SU-DHL-6 (cell line): Measurements from ENCODE around the gene DBR1.

Experiments used
- H2AFZ ChIP-seq: fragments of 200-600 bp; sonication (generic); 2 replicates; pipeline ENCODE4 v1.6.1; 2014; ENCODE audit warnings: low read depth, mild to moderate bottlenecking, moderate library complexity, mixed read lengths, antibody characterized with exemption, low read length; ENCODE audit not compliant: severe bottlenecking
- H3F3A ChIP-seq: fragments of 200-600 bp; shearing (Covaris generic); 2 replicates; pipeline ENCODE4 v1.6.0; 2016; ENCODE audit warnings: antibody characterized with exemption, mild to moderate bottlenecking; ENCODE audit not compliant: insufficient read depth
- H3K27ac ChIP-seq: fragments of 200-600 bp; sonication (generic); 2 replicates; pipeline ENCODE4 v1.5.1; 2016; ENCODE audit warnings: low read depth, mild to moderate bottlenecking, low read length, moderate library complexity, mixed read lengths
- H3K27me3 ChIP-seq: fragments of 200-600 bp; sonication (generic), shearing (Covaris generic); 2 replicates; pipeline ENCODE4 v1.6.0; 2014; ENCODE audit warnings: mild to moderate bottlenecking, low read length
- H3K36me3 ChIP-seq: fragments of 200-600 bp; sonication (generic); 2 replicates; pipeline ENCODE4 v1.6.1; 2014; ENCODE audit warnings: mild to moderate bottlenecking, low read length, mixed read lengths
- H3K4me2 ChIP-seq: fragments of 300-600, 200-600 bp; shearing (Covaris generic), sonication (generic); 2 replicates; pipeline ENCODE4 v1.6.0; 2014; ENCODE audit warnings: low read length, low read depth, mild to moderate bottlenecking; ENCODE audit not compliant: poor library complexity, severe bottlenecking
- H3K4me3 ChIP-seq: fragments of 200-600 bp; sonication (generic); 2 replicates; pipeline ENCODE4 v1.5.1; 2014; ENCODE audit warnings: antibody characterized with exemption, low read length, mild to moderate bottlenecking, mixed read lengths; ENCODE audit not compliant: insufficient read depth, poor library complexity, severe bottlenecking
- H3K79me2 ChIP-seq: fragments of 200-600 bp; sonication (generic); 2 replicates; pipeline ENCODE4 v1.6.1; 2014; ENCODE audit warnings: mild to moderate bottlenecking, low read length, moderate library complexity; ENCODE audit not compliant: insufficient read depth
- H3K9ac ChIP-seq: fragments of 200-600 bp; sonication (generic); 2 replicates; pipeline ENCODE4 v1.7.0; 2014; ENCODE audit warnings: mild to moderate bottlenecking, low read length
- H3K9me2 ChIP-seq: fragments of 200-600 bp; sonication (generic); replicated peaks from 2 replicates; pipeline ENCODE4 v1.6.1; 2014; ENCODE audit warnings: low read length; ENCODE audit not compliant: insufficient read depth
- H3K9me3 ChIP-seq: fragments of 200-600 bp; sonication (generic); 2 replicates; pipeline ENCODE4 v1.6.1; 2014; ENCODE audit warnings: low read length, mixed read lengths; ENCODE audit not compliant: insufficient read depth
- H4K20me1 ChIP-seq: fragments of 200-600 bp; sonication (generic); 2 replicates; pipeline ENCODE4 v1.6.1; 2014; ENCODE audit warnings: low read depth, mild to moderate bottlenecking, antibody characterized with exemption, low read length, moderate library complexity, mixed read lengths
- EZH2phosphoT487 ChIP-seq: fragments of 200-600 bp; sonication (generic), shearing (Covaris generic); conservative IDR thresholded peaks from 2 replicates; pipeline ENCODE4 v1.6.1; 2018; ENCODE audit warnings: mild to moderate bottlenecking, antibody characterized with exemption, low read length, moderate library complexity, mixed read lengths
- TF ChIP-seq, protein P1 (sequence below): fragments of 200-600 bp; sonication (generic); IDR thresholded peaks from one replicate; pipeline ENCODE4 v1.5.1; 2017; ENCODE audit warnings: antibody characterized with exemption, mild to moderate bottlenecking, low read length, moderate library complexity; ENCODE audit not compliant: insufficient read depth, poor library complexity, severe bottlenecking

The DBR1 gene

DNA sequence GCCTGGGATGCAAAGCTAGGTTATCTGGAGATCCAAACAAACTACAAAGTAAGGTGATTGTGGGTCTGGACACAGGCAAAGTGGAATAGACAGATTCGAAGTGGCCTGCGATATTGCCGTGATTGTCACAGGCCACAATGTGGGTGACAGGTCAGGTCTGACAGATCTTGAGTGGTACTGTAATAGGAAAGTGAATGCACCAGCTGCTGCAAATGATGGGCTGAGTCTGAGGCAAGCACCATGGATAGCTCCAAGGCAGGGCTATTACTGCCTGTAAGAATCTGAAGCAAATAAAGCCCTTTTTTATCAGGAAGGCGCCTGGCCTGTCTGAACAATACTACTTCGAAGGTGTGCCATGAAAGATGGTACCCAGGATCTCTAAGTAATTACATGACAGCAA lies 22.3 kb upstream of the DBR1 start:
- no peaks in the 10 kb centered on the region for H3K27me3 ChIP-seq
- no peaks in the 10 kb centered on the region for H3F3A ChIP-seq
- TF ChIP-seq EZH2phosphoT487 = no peak
- TF ChIP-seq, protein P1, sequence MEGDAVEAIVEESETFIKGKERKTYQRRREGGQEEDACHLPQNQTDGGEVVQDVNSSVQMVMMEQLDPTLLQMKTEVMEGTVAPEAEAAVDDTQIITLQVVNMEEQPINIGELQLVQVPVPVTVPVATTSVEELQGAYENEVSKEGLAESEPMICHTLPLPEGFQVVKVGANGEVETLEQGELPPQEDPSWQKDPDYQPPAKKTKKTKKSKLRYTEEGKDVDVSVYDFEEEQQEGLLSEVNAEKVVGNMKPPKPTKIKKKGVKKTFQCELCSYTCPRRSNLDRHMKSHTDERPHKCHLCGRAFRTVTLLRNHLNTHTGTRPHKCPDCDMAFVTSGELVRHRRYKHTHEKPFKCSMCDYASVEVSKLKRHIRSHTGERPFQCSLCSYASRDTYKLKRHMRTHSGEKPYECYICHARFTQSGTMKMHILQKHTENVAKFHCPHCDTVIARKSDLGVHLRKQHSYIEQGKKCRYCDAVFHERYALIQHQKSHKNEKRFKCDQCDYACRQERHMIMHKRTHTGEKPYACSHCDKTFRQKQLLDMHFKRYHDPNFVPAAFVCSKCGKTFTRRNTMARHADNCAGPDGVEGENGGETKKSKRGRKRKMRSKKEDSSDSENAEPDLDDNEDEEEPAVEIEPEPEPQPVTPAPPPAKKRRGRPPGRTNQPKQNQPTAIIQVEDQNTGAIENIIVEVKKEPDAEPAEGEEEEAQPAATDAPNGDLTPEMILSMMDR = no peak
- no peaks in the 10 kb centered on the region for H3K9me3 ChIP-seq
- H3K79me2 ChIP-seq = peaks cover 96% of the 10 kb centered on the region
- no peak overlapping the region for H2AFZ ChIP-seq
- peaks cover 8% of the 10 kb centered on the region for H4K20me1 ChIP-seq
- H3K36me3 ChIP-seq = 0 out of 2 replicates have a peak, but pooled peaks cover 5% of the 10 kb centered on the region
- no peak overlapping the region for H3K4me2 ChIP-seq
- H3K9me2 ChIP-seq = no peaks in the 10 kb centered on the region
- no peak overlapping the region for H3K9ac ChIP-seq
- no peak overlapping the region for H3K4me3 ChIP-seq
- no peak overlapping the region for H3K27ac ChIP-seq

DNA sequence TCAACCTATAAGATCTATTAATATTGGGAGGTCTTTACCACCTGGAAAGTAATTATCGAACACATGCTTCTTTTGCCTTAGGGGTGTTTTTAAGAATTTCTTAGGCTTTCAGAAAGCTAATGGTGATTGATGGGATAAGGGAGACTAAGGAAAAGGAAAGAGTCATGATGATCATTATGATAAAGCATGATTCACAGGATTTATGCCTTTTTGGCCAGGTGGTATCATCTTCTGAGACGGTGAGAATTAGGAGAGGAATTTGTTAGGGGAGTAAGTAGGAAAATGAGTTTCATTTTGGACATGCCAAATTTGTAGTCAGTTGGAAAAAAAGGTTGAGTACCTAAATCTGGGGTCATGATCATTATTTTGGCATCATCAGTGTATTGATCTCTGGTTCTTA lies 21.3 kb upstream of the DBR1 start:
- Histone ChIP-seq H3K36me3 (0 out of 2 replicates have a peak, but pooled peaks cover 8% of the 10 kb centered on the region), H2AFZ (no peak overlapping the region), H4K20me1 (peaks cover 9% of the 10 kb centered on the region)

DNA sequence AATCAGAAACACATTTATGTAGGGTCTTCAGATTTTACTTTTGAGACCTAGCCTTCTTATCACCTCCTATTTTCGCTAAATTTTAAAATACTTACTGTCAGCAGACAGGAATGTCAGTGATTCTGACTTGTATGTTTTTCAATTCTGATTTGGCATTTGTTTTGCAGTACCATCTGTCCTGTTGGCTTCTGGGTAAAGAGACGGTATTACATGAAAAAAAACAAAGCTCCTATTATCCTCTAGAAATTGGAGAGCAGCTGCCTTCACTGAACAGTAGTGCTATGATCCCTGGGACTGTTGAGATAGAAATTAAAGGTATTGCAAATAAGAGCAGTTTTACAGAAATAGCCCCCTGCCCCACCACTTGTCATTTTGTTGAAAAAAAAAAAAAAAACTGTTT lies 20.8 kb upstream of the DBR1 start:
- H3F3A ChIP-seq = no peaks in the 10 kb centered on the region
- H4K20me1 ChIP-seq = peaks cover 12% of the 10 kb centered on the region
- 0 out of 2 replicates have a peak, but pooled peaks cover 8% of the 10 kb centered on the region for H3K36me3 ChIP-seq
- H3K27ac ChIP-seq = no peak overlapping the region
- H3K27me3 ChIP-seq = no peaks in the 10 kb centered on the region
- no peak for TF ChIP-seq EZH2phosphoT487
- TF ChIP-seq, protein P1 = no peak
- no peaks in the 10 kb centered on the region for H3K9me2 ChIP-seq
- no peak overlapping the region for H3K4me2 ChIP-seq
- no peaks in the 10 kb centered on the region for H3K9me3 ChIP-seq
- no peak overlapping the region for H3K4me3 ChIP-seq
- no peak overlapping the region for H2AFZ ChIP-seq
- H3K79me2 ChIP-seq = peaks cover 96% of the 10 kb centered on the region
- no peak overlapping the region for H3K9ac ChIP-seq

More for the DNA sequence above, 21.3 kb upstream of the DBR1 start:
- TF ChIP-seq, protein P1 = no peak
- TF ChIP-seq EZH2phosphoT487 = no peak
- Histone ChIP-seq H3K4me3 (no peak overlapping the region), H3K9me3 (no peaks in the 10 kb centered on the region), H3F3A (no peaks in the 10 kb centered on the region), H3K9me2 (no peaks in the 10 kb centered on the region), H3K79me2 (peaks cover 96% of the 10 kb centered on the region), H3K9ac (no peak overlapping the region), H3K4me2 (no peak overlapping the region), H3K27me3 (no peaks in the 10 kb centered on the region), H3K27ac (no peak overlapping the region)
